OCI-LY1 (cell line): Measurements from ENCODE around the gene PSMD5.

Experiments
- H2AFZ ChIP-seq: fragments of 200-600 bp; sonication (generic), shearing (Covaris generic); 2 replicates; pipeline ENCODE4 v1.6.0; 2014; ENCODE audit warnings: antibody characterized with exemption, mild to moderate bottlenecking, low read length
- H3F3A ChIP-seq: fragments of 200-600 bp; sonication (generic), shearing (Covaris generic); 2 replicates; pipeline ENCODE4 v1.6.0; 2014; ENCODE audit warnings: mild to moderate bottlenecking, antibody characterized with exemption, low read length, moderate library complexity; ENCODE audit not compliant: insufficient read depth
- H3K27ac ChIP-seq: fragments of 200-600 bp; sonication (generic); 2 replicates; pipeline ENCODE4 v1.5.1; 2014; ENCODE audit warnings: low read length, mixed run types, mild to moderate bottlenecking, low read depth; ENCODE audit not compliant: poor library complexity, severe bottlenecking
- H3K27me3 ChIP-seq: fragments of 200-600 bp; sonication (generic); 2 replicates; pipeline ENCODE4 v1.6.0; 2014; ENCODE audit warnings: antibody characterized with exemption, mild to moderate bottlenecking, low read length, moderate library complexity; ENCODE audit not compliant: insufficient read depth
- H3K36me3 ChIP-seq: fragments of 200-600 bp; sonication (generic); 2 replicates; pipeline ENCODE4 v1.6.1; 2014; ENCODE audit warnings: mild to moderate bottlenecking, antibody characterized with exemption, low read length, moderate library complexity, mixed read lengths; ENCODE audit not compliant: insufficient read depth
- H3K4me1 ChIP-seq: fragments of 200-600 bp; sonication (generic); 2 replicates; pipeline ENCODE4 v1.5.1; 2014; ENCODE audit warnings: mild to moderate bottlenecking, low read length, moderate library complexity; ENCODE audit not compliant: insufficient read depth, severe bottlenecking
- H3K4me2 ChIP-seq: fragments of 200-600 bp; sonication (generic), shearing (Covaris generic); 2 replicates; pipeline ENCODE4 v1.6.1; 2014; ENCODE audit warnings: low read length
- H3K4me3 ChIP-seq: fragments of 200-600 bp; sonication (generic); 2 replicates; pipeline ENCODE4 v1.5.1; 2014; ENCODE audit warnings: low read length, low read depth, mild to moderate bottlenecking, mixed read lengths; ENCODE audit not compliant: poor library complexity, severe bottlenecking
- H3K79me2 ChIP-seq: fragments of 200-600 bp; shearing (Covaris generic); 2 replicates; pipeline ENCODE4 v1.6.1; 2016; ENCODE audit warnings: mixed run types, low read length, mixed read lengths; ENCODE audit not compliant: insufficient read depth
- H3K9ac ChIP-seq: fragments of 200-600 bp; sonication (generic), shearing (Covaris generic); 2 replicates; pipeline ENCODE4 v1.6.1; 2014; ENCODE audit warnings: mild to moderate bottlenecking, low read length, mixed read lengths
- H3K9me2 ChIP-seq: fragments of 200-600 bp; sonication (generic), shearing (Covaris generic); 2 replicates; pipeline ENCODE4 v1.6.1; 2014; ENCODE audit warnings: low read depth, mild to moderate bottlenecking, low read length, mixed read lengths
- H3K9me3 ChIP-seq: fragments of 200-600 bp; shearing (Covaris generic); 2 replicates; pipeline ENCODE4 v1.6.1; 2014; ENCODE audit warnings: low read length, mixed read lengths
- H4K20me1 ChIP-seq: fragments of 200-600 bp; sonication (generic), shearing (Covaris generic); 2 replicates; pipeline ENCODE4 v1.6.0; 2016; ENCODE audit warnings: mild to moderate bottlenecking, low read length; ENCODE audit not compliant: insufficient read depth
- EZH2 ChIP-seq: fragments of 200-600 bp; sonication (generic), shearing (Covaris generic); IDR thresholded peaks from 2 replicates; pipeline ENCODE4 v1.8.0; 2017; ENCODE audit warnings: borderline replicate concordance, mixed run types, mild to moderate bottlenecking, antibody characterized with exemption, low read length, moderate library complexity, mixed read lengths
- TF ChIP-seq, protein P1 (sequence below): fragments of 200-600 bp; sonication (generic), shearing (Covaris generic); IDR thresholded peaks from 2 replicates; pipeline ENCODE4 v1.5.1; 2017; ENCODE audit warnings: mild to moderate bottlenecking, antibody characterized with exemption, low read length, moderate library complexity, mixed read lengths

PSMD5 gene

DNA sequence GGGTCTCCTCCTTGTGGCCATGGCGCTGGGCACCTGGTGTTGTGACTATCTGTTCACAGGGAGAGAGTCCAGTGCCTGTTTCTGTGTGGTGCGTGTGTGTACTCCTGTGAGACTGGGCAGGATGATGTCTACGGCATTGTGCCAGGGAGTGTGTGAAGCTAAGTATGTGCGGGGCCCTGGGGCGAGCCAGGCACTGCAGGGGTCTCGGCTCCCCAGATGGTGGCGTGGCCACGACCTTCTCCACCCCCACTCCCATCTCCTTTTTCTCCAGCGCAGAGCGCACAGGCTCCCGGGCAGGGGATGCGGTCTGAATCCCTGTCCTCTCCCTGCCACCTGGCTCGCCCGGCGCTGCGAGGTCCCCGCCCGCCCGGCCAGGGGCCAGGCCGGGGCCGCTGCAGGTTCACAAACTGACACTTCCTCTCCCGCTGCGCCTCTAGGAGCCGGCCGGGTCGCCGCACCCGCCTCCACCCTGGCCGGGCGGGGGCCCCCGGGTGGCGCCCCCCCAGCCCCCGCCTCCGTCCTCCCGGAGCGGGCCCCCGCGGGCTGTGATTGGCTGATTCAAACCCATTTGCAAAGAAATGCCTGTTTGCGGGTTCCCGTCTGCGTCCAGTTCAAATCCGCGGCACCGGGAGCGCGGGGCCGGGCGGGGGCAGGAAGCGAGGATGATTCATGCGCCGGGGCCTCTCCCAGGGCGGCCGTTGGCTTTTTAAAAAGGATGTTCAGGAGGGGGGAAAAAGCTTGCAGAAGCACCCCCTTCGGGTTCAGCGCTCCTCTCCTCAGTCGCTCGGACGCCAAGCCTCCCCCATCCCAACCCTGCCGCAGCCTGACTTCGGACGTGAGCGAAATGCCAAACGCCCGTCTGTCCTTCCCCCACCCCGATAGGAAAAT is 33.5 kb upstream of the PSMD5 start:
- Histone ChIP-seq H3F3A (peaks cover 6% of the 10 kb centered on the region; the same call in 1 of the 2 replicates), H2AFZ (no peak overlapping the region)
- TF ChIP-seq, protein P1, sequence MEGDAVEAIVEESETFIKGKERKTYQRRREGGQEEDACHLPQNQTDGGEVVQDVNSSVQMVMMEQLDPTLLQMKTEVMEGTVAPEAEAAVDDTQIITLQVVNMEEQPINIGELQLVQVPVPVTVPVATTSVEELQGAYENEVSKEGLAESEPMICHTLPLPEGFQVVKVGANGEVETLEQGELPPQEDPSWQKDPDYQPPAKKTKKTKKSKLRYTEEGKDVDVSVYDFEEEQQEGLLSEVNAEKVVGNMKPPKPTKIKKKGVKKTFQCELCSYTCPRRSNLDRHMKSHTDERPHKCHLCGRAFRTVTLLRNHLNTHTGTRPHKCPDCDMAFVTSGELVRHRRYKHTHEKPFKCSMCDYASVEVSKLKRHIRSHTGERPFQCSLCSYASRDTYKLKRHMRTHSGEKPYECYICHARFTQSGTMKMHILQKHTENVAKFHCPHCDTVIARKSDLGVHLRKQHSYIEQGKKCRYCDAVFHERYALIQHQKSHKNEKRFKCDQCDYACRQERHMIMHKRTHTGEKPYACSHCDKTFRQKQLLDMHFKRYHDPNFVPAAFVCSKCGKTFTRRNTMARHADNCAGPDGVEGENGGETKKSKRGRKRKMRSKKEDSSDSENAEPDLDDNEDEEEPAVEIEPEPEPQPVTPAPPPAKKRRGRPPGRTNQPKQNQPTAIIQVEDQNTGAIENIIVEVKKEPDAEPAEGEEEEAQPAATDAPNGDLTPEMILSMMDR, result no peak; the same call in 1 of the 2 replicates
- no peak for TF ChIP-seq EZH2

DNA sequence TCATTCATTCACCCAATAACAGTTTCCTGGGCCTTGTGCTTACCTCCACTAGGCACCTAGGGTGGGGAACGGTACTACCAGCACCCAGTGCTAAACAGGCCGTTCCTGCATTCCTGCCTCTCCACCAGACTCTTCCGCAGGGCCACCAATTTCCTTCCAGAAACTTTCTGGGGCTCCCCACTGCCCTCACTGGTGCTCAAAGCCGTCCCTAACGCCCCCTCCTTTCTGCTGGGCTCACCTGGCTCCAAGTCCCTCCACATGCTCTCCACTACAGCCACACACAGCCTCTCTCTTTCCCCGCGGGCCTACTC is 32.9 kb upstream of the PSMD5 start:
- TF ChIP-seq, protein P1, result no peak
- TF ChIP-seq EZH2, result no peak
- Histone ChIP-seq H3K27ac (peak overlapping the region; percentile 97), H4K20me1 (no peaks in the 10 kb centered on the region), H3F3A (peaks cover 6% of the 10 kb centered on the region; the same call in 1 of the 2 replicates), H3K9me2 (no peaks in the 10 kb centered on the region), H3K4me1 (peaks cover 40% of the 10 kb centered on the region), H3K36me3 (peaks cover 41% of the 10 kb centered on the region; the same call in 1 of the 2 replicates), H3K4me3 (peak overlapping the region; percentile 82), H3K27me3 (no peaks in the 10 kb centered on the region), H3K9me3 (no peaks in the 10 kb centered on the region), H3K79me2 (no peaks in the 10 kb centered on the region), H3K4me2 (peak overlapping the region; percentile 77), H2AFZ (no peak overlapping the region), H3K9ac (peak overlapping the region; percentile 99)

More for the DNA sequence above, 33.5 kb upstream of the PSMD5 start:
- no peaks in the 10 kb centered on the region for H3K9me2 ChIP-seq
- H3K4me1 ChIP-seq, result peaks cover 40% of the 10 kb centered on the region
- H3K9me3 ChIP-seq, result no peaks in the 10 kb centered on the region
- no peaks in the 10 kb centered on the region for H4K20me1 ChIP-seq
- H3K79me2 ChIP-seq, result no peaks in the 10 kb centered on the region
- H3K27me3 ChIP-seq, result no peaks in the 10 kb centered on the region
- peak overlapping the region; percentile 97 for H3K27ac ChIP-seq
- peaks cover 35% of the 10 kb centered on the region; the same call in 1 of the 2 replicates for H3K36me3 ChIP-seq
- H3K4me3 ChIP-seq, result peak overlapping the region; percentile 82
- peak overlapping the region; percentile 77 for H3K4me2 ChIP-seq
- peak overlapping the region; percentile 99 for H3K9ac ChIP-seq

GRCh38 chr9:120875195-120875565 is 32.5 kb upstream of the PSMD5 start:
- Histone ChIP-seq H3K9me2 (no peaks in the 10 kb centered on the region), H3K36me3 (peaks cover 45% of the 10 kb centered on the region; the same call in 1 of the 2 replicates), H3F3A (peaks cover 6% of the 10 kb centered on the region; the same call in 1 of the 2 replicates), H3K27me3 (no peaks in the 10 kb centered on the region), H3K79me2 (no peaks in the 10 kb centered on the region), H3K4me1 (peaks cover 43% of the 10 kb centered on the region), H3K4me2 (peak overlapping the region; percentile 77), H4K20me1 (no peaks in the 10 kb centered on the region), H2AFZ (no peak overlapping the region), H3K9ac (peak overlapping the region; percentile 99), H3K27ac (peak overlapping the region; percentile 97), H3K9me3 (no peaks in the 10 kb centered on the region), H3K4me3 (peak overlapping the region; percentile 82)
- TF ChIP-seq EZH2, result no peak
- TF ChIP-seq, protein P1, result no peak
